Body of pancreas (tissue), 4 donors: ENCODE data around the gene FPR2. TPM values are rescaled to one million over a fixed set of nuclear protein-coding genes. Genes with fewer than 3 reads are reported as not detected.

Experiments used
- ATAC-seq: fragments of 150-250 bp; one replicate; pipeline ENCODE4 v1.9.1; 2016
- DNase-seq, 4 donors: peaks; one replicate each; pipeline ENCODE4 v3.0.0-alpha.2; 2019
- H3K27ac ChIP-seq, 4 donors: fragments of 200-600 bp; sonication (generic); 1 replicate in 3 of 4; 2 replicates in 1 of 4; pipeline versions ENCODE4 v1.5.1 to v1.6.1; 2016 to 2019; ENCODE audit warnings: mild to moderate bottlenecking in 1 of 4, mixed read lengths in 1 of 4, moderate library complexity in 1 of 4
- H3K27me3 ChIP-seq, 2 donors: fragments of 200-600 bp; sonication (generic); one replicate each; pipeline ENCODE4 v1.6.0; 2016; ENCODE audit warnings: mild to moderate bottlenecking in 1 of 2
- H3K36me3 ChIP-seq, 2 donors: fragments of 200-600 bp; sonication (generic); replicated peaks in 1 of 2; 2 replicates each; pipeline ENCODE4 v1.5.1; 2016; ENCODE audit warnings: low read depth in 2 of 2; ENCODE audit not compliant: insufficient read depth in 1 of 2
- H3K4me1 ChIP-seq: fragments of 200-600 bp; sonication (generic); one replicate; pipeline ENCODE4 v1.6.0; 2016
- H3K4me3 ChIP-seq, 2 donors: fragments of 200-600 bp; sonication (generic); 1 replicate in 1 of 2; 2 replicates in 1 of 2; pipeline ENCODE4 v1.5.1; 2016 to 2019
- H3K9me3 ChIP-seq, 3 donors: fragments of 200-600 bp; sonication (generic); 1 replicate in 2 of 3; 2 replicates in 1 of 3; pipeline ENCODE4 v1.5.1; 2016
- POLR2A ChIP-seq, 3 donors: fragments of 450-650 bp; IDR thresholded peaks; one replicate each; pipeline ENCODE4 v1.6.1; 2016; ENCODE audit warnings: antibody characterized with exemption in 3 of 3, mild to moderate bottlenecking in 2 of 3
- WGBS, 2 donors: methylation state at CpG; one replicate each; pipeline ENCODE4 v1.1.5; 2017; 5-methylcytosine and 5-hydroxymethylcytosine counted together
- intact Hi-C: fragments of 100-400 bp; cut with DNase I; formaldehyde crosslinking; loops from one replicate; pipeline ENCODE4 v1.15.1; 2023
- total RNA-seq, 2 donors: library from RNA; depleted of rRNA; stranded (reverse); fragments of >200 nt; gene quantifications; one replicate each; pipeline ENCODE4 v1.1.0, GENCODE V29; 2016
- TF ChIP-seq, protein P1 (sequence below), 7 experiments: fragments of 450-650 bp in 4 of 7; fragments of 200-600 bp in 3 of 7; sonication (generic) in 3 of 7; IDR thresholded peaks; one replicate each; pipeline ENCODE4 v1.5.1; 2016 to 2019; ENCODE audit warnings: antibody characterized with exemption in 7 of 7

Gene FPR2
- total RNA-seq, 2 donors from 2014 or later: 0.78 TPM; not detected in 1

DNA sequence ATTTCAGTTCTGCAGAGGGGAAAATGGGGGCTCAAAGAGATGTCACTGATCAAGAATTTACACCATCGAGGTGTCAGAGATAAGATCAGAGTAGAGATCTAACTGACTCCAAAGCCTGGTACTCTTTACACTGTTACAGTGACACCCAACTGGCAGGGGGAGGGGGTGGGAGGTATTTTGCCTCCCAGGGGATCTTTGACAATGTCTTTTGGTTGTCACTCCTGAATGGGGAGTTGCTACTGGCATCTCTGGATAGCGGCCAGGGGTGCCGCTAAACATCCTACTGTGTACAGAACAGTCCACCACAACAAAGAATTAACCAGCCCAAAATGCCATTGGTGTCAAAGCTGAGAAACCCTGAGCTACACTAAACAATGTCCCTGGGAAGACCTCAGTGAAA is 37.1 kb downstream of the FPR2 start:
- Histone ChIP-seq H3K4me1 (no peaks in the 10 kb centered on the region), H3K36me3 (no peaks in the 10 kb centered on the region), H3K4me3 (no peak overlapping the region), H3K9me3 (no peaks in the 10 kb centered on the region), H3K27me3 (no peaks in the 10 kb centered on the region), H3K27ac (peak overlapping the region in 1 of 4 donors; percentile 66)
- DNase-seq (no peak), ATAC-seq (no peak)
- 31 to 38% methylated on average over 3 of the region's 3 CpGs for WGBS, 2 donors
- TF ChIP-seq POLR2A (IDR thresholded peaks at IDR 0.05): no peak
- TF ChIP-seq, protein P1, sequence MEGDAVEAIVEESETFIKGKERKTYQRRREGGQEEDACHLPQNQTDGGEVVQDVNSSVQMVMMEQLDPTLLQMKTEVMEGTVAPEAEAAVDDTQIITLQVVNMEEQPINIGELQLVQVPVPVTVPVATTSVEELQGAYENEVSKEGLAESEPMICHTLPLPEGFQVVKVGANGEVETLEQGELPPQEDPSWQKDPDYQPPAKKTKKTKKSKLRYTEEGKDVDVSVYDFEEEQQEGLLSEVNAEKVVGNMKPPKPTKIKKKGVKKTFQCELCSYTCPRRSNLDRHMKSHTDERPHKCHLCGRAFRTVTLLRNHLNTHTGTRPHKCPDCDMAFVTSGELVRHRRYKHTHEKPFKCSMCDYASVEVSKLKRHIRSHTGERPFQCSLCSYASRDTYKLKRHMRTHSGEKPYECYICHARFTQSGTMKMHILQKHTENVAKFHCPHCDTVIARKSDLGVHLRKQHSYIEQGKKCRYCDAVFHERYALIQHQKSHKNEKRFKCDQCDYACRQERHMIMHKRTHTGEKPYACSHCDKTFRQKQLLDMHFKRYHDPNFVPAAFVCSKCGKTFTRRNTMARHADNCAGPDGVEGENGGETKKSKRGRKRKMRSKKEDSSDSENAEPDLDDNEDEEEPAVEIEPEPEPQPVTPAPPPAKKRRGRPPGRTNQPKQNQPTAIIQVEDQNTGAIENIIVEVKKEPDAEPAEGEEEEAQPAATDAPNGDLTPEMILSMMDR (IDR thresholded peaks at IDR 0.05): no peak
- intact Hi-C loops: no loop called here

- peak overlapping the region in 2 of 4 donors; percentile 49 to 66 for H3K27ac ChIP-seq
- H3K4me3 ChIP-seq: no peak overlapping the region
- DNase-seq: peak; percentile 29 to 88 (median 60)
- H3K36me3 ChIP-seq: no peaks in the 10 kb centered on the region
- H3K27me3 ChIP-seq: no peaks in the 10 kb centered on the region
- peak; percentile 82 for ATAC-seq
- intact Hi-C loops: no loop called here
- TF ChIP-seq POLR2A (IDR thresholded peaks at IDR 0.05): peak in 1 of 3 donors; percentile 37
- TF ChIP-seq, protein P1 (IDR thresholded peaks at IDR 0.05): no peak
- no peaks in the 10 kb centered on the region for H3K9me3 ChIP-seq
- WGBS, 2 donors: 58 to 73% methylated on average over 12 to 20 of the region's 20 CpGs
- H3K4me1 ChIP-seq: no peaks in the 10 kb centered on the region
Measured at GRCh38 chr19:51799034-51799773, 38.2 kb downstream of the FPR2 start.

- WGBS, 2 donors: 78 to 85% methylated on average over 8 to 13 of the region's 13 CpGs
- Histone ChIP-seq H3K27me3 (no peaks in the 10 kb centered on the region), H3K36me3 (no peaks in the 10 kb centered on the region), H3K4me1 (no peaks in the 10 kb centered on the region), H3K9me3 (no peaks in the 10 kb centered on the region), H3K4me3 (no peak overlapping the region), H3K27ac (peak overlapping the region in 2 of 4 donors; percentile 49 to 66)
- DNase-seq: no peak
- TF ChIP-seq, protein P1 (IDR thresholded peaks at IDR 0.05): no peak
- TF ChIP-seq POLR2A (IDR thresholded peaks at IDR 0.05): no peak
- no peak for ATAC-seq
- intact Hi-C loops: no loop called here
Measured at GRCh38 chr19:51799774-51800472, 38.9 kb downstream of the FPR2 start.

- intact Hi-C loops: no loop called here
- Histone ChIP-seq H3K27me3 (no peaks in the 10 kb centered on the region), H3K9me3 (no peaks in the 10 kb centered on the region), H3K27ac (peak overlapping the region in 2 of 4 donors; percentile 49 to 66), H3K4me3 (no peak overlapping the region), H3K4me1 (no peaks in the 10 kb centered on the region), H3K36me3 (no peaks in the 10 kb centered on the region)
- TF ChIP-seq POLR2A (IDR thresholded peaks at IDR 0.05): no peak
- TF ChIP-seq, protein P1 (IDR thresholded peaks at IDR 0.05): no peak
- DNase-seq (peak; percentile 28 to 58 (median 33)), ATAC-seq (no peak)
- WGBS, 2 donors: 43 to 47% methylated on average over 7 of the region's 7 CpGs
Measured at GRCh38 chr19:51800473-51801244, 39.7 kb downstream of the FPR2 start.
